NCI-H1417 (cell line): ENCODE data around the gene KIT.

Source experiments
- DNase-seq, 3 experiments: peaks; one replicate each; lab custom pipeline; 2025; lab: John Stamatoyannopoulos, UW

The KIT gene

DNA sequence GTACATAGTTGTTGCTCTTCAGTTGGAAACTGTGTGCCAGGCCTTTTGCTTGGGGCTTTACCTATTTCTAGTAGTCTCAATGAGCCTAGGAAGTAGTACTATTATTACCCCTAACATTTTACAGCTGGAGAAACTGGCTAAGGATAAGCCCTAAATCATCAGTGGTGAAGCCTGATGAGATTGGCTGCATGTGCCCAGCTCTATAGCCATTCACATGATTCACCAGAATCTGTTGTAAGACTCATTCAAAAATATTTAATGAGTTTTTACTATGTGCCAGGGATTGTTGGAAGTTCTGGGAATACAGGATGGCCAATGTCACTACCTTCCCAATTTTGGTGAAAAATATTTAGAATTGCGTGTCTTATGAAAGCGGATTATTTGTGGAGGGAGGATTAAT lies 2.8 kb downstream of the KIT start:
- no peak for DNase-seq

DNA sequence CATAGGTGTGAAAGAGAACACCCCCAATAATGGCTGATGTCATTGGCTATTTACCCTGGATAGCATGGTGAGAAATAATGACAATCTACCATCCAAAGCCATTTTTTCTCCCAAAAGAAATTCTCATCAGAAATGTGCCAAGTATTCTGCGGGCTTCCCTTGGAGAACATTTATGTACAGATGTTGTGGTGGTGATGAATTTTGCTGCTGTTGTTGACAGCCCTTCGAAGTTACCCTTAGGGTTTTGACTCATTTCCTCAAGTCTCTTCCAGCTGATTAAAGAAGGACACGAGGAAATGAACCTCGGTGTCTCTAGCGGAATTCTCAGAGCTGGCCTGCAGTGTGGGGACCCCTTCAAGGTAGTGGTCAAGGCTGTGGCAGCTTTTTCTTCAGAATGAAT lies 3.4 kb downstream of the KIT start:
- DNase-seq: no peak

DNA sequence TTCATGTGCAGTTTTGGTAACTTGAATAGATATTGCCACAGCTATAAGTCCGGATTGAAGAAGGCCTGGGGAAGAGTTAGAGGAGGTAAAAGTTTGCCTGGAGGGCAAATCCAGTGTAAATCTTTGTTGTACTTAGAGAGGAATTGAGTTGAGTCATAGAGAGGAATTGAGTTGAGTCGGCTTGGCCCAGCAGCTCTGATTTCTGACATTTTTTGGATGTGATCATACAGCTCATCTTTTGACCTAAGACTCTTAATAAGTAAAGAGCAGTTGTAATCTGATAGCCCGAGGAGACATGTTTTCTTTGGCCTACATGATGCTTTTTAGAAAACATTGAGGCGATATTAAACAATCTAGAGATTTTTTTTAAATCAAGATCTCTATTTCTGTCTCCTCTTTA lies 3.9 kb downstream of the KIT start:
- no peak for DNase-seq

DNA sequence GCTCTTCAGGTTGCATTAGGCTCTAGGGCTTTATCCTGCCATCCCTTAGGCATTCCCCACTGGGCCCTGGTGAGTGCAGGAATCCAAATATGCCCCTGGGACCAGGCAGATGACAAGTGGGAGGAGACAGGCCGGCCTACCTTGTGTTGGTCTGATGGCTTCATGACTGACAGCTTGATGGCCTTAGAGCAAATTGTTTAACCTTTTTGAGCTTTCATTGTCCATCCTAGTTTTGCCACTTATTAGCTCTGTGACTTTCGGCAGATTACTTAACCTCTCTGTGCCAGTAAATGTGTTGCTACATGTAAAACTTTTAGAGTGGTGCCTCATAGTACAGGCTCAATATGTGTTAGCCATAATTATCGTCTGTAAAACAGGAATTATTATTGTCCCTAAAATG lies 4.4 kb downstream of the KIT start:
- DNase-seq: no peak

DNA sequence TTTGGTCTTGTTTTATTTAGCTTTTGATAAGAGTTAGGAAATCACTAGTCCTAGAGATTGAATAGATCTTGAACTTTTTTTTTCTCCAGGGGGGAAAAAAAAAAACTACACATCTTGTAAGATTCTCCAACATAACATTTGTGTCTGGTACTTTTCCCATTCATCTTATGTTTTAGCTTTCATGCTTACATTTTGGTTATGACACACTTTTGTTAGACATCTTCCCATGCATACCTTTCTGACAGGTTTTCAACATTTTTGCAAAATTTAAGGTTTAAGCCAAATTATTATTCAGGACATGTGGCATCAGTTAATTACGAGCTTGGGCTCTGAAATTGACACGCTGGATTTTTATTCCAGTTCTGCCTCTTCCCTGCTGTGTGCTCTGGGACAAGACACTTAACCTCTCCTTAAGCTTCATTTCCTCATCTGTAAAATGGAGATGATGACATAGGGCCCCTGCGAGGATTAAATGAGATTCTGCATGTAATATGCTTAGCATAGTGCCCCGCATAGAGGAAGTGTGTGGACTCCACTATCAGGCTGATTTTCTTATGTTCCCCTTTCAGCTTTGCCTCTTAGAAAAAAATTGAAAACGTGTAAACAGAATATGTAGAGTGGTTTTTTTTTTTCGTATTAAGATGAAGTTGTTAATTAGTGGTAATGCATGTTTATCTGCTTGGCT lies 5.3 kb downstream of the KIT start:
- DNase-seq: no peak

DNA sequence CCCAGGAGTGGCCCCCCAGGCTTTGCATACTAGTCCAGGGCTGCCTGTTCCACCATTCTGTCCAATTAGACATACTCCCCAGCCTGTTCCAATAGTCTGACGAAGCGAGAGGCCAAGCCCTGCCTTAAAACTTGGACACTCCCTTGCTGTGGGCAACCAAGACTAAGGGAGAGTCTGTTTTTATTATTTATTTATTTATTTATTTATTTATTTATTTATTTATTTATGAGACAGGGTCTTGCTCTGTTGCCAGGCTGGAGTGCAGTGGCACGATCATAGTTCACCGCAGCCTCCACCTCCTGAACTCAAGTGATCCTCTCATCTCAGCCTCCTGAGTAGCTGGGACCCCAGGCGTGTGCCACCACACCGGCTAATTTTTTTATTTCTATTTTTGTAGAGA lies 6.6 kb downstream of the KIT start:
- DNase-seq: no peak

DNA sequence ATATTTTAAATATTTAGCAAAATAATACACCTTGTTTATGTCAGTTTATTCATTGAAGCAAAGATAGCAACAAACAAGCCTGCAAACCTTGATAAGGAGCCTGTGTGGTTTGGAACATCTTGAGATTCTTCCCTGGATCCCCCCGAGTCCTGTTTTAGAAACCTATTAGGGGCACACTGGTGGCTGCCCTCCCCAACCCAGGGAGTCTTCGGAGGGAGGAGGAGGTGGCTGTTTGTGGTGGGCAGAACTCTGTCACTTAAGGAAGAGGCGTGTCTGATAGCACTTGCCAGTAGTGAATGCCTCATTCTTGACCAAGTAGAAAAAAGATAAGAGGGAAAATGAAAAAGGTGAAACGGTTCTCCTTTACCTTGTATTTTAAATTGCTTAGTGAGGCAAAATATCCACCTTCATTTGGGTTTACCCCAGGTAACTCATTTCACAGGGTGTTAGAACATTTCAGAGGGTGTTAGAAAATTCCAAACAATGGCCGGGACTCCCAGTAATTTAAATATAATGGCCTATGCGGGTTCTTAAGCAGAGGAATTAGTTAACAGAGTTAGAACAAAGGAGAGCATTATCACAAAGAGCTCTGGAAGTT lies 10.4 kb downstream of the KIT start:
- no peak for DNase-seq

DNA sequence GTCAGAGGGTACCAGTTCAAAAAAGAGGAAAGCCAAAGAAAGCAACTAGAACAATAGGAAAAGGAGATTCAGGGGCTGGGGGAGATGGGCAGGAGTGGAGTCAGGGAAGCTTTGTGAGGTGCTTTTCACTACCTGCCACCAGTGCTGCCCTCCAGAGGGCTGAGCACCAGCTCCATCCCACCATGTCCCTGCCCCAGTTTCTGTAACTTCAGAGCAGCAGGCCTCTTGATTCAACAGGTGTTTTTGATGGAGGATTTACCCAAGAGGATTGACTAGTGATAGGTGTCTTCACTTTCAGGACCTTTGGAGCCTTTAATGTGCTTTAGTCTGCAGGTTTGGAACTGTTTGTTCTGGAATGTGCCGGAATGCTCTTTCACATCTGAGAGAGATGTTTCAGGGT lies 12.1 kb downstream of the KIT start:
- DNase-seq: no peak

DNA sequence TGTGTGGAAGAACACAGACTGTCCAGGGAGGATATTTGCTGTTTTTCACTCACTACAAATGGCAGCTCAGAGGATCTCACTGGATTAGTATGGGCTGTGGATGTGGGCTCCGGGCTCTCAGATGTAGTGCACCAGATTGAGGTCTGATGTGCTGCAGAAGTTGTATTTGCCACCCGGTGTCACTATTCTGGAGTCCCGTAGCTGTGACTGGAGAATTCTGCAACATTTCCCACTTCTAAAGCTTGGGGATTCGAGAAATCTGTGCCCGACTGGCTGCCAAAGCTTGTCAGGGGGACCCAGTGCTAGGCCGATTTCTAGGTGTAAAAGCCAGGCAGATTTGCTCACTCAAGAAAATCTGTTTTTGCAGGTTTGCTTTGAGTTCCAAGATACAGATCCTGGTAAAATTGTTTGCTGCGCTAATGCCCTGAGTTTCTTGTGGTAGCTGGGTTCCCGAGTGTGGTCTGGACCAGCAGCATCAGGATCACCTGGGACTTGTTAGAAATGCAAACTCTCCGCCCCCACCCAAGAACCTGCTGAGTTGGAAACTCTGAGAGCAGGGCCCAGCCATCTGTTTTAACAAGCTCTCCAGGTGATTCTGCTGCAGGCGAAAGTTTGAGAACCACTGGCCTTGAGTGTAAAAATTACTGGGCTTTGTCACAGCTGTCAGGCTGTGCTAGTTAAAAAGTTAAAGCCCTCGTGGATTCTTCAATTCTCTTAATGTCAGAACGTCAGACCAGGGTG lies 18.1 kb downstream of the KIT start:
- peak in 1 of 3 experiments; percentile 18 for DNase-seq

DNA sequence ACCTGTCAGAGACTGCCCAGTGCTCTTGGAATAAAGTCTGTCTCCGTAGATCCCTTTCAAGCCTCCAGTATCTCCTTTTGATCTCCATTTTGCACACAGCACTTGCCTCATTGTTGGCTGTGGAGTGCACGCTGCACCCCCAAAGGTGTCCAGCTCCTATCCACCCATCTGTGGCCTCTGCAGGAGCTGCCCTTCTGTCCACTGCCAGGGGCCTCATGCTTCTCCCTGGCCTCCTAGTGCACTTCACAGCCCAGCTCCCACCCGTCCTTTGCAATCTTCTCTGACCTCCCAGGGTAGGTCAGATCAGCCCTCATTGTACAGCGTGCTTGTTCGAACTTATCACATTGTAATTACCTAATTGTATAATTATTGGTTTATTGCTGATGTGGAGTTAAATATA lies 18.9 kb downstream of the KIT start:
- peak in 1 of 3 experiments; percentile 38 for DNase-seq

DNA sequence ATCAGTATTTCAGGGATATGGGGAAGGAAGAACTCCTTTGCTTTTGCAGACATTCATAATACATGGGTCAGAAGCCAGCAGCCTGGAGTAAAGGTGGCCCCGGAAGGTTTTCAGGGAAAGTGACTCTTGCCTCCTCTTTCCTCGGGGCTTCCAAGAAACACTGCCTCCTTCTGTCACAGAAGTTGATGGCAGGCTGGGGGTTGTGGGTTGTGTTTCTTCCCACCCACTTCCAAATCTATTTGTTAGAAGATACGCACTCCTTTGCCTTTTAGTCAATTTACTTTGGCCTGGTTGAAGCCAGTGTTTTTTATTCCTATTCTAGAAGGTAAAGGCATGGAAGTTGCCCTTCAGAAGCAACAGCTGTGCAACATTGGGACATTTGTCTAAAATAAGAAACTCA lies 19.7 kb downstream of the KIT start:
- DNase-seq: no peak

DNA sequence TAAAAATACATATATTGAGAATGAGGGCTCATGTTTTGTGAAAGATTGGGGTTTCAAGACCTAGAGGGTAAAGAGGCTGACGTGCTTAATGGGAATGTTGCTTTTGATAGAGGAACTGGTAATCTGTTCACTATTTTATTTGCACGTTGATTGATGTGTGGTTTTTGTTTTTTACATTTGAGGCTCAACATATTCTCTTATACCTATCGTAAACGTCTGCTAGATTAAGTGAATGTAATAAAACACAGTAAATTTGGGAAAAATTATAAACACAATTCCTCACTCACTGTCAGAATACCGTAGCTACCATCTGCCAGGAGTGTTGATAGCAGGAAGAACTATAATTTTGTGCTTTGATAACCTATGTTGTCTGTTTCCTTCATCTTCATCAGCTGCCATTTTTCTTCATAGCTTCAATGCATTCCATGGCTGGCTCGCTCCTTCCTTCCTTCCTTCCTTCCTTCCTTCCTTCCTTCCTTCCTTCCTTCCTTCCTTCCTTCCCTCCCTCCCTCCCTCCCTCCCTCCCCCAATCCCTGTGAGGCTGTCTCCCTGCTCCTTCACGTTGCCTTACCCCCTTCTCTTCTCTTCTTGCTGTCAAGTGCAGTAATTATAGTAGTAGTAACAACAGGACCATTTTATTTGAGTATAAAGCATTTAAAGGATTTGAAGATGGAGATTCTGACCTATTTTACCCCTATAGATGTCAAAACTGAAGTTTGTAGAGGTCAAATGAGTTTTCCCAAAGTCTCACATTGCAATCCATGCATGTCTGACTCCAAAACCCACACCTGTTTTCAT lies 20.3 kb downstream of the KIT start:
- DNase-seq: no peak

DNA sequence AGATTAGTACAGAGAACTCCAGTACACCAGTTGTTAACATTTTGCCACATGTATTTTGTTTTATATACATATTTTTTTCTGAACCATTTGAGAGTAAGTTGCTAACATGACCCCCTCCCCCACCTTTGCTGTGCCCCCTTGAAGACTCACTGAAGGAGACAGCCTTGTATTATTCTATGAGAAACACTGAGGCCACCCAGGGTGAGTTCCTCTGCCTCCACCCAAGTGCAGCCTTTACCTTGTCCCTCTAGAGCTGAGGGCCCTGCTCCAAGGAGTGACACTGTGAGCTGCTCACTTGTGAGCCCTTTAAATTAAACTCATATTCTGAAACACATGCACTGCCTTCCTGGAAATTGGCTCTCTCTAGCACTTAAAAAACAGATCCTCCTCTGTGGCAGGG lies 21.1 kb downstream of the KIT start:
- DNase-seq: no peak

DNA sequence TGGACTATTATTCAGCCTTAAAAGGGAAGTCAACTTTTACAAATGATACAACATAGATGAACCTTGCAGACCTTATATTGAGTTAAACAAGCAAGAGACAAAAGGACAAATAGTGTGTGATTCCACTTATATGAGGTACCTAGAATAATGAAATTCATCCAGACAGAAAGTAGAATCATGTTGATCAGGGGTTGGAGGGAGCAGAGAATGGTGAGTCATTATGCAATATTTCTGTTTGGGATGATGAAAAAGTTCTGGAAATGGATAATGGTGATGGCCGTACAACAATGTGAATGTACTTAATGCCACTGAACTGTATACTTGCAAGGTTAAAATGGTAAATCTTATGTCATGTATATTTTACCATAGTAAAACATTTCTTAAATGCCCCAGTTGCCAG lies 22.1 kb downstream of the KIT start:
- DNase-seq: no peak

DNA sequence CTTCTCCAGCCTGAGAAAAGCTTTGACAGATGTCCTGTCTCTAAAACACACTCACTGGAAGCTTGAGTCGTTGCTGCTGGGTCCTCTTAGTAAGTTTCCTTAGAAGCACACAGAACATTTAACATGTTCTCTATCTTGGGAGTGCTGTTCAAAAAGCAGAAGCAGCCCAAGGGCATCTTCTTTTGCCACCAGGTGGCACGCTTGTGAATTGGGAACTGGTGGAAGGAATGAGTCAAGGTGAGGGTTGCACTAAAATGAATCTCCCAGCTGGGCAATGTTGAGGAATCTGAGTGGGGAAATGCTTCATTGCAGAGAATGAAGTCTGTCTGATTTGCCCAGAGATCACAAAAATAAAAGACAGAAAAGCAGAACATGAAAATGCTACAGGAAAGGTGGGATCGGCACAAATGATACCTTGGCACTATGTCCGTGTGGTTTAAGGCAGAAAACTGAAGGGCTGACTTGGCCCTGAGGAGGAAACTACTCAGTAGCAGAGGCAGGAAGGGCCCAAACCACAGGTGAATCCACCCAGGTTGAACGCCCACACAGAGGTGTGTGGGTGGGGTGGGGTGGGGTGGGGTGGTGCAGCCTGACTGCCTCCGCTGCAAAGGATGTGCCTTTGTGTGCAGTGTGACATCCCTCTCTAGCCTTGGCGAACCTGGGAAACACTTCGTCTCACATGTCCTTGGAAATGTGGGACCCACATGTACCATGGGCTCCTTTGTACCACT lies 26.0 kb downstream of the KIT start:
- no peak for DNase-seq

DNA sequence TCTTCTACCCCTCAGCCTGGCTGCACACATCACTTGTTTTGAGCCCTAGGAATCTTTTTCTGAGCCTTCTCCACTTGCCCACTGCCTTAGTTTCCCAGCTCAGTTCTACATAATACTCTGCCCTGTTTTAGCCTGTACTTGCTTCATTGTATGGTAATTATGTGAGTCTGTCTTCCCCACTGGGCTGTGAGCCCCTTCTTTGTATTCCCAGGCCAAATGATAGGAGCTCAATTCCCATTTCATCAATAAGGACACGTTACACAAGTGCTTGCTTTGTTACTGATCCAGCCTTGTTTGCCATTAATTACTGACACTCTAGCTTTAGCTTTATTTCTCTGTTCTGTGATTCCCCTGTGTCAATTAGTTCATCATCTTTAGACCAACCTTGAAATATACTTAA lies 28.1 kb downstream of the KIT start:
- peak in 1 of 3 experiments; percentile 37 for DNase-seq

DNA sequence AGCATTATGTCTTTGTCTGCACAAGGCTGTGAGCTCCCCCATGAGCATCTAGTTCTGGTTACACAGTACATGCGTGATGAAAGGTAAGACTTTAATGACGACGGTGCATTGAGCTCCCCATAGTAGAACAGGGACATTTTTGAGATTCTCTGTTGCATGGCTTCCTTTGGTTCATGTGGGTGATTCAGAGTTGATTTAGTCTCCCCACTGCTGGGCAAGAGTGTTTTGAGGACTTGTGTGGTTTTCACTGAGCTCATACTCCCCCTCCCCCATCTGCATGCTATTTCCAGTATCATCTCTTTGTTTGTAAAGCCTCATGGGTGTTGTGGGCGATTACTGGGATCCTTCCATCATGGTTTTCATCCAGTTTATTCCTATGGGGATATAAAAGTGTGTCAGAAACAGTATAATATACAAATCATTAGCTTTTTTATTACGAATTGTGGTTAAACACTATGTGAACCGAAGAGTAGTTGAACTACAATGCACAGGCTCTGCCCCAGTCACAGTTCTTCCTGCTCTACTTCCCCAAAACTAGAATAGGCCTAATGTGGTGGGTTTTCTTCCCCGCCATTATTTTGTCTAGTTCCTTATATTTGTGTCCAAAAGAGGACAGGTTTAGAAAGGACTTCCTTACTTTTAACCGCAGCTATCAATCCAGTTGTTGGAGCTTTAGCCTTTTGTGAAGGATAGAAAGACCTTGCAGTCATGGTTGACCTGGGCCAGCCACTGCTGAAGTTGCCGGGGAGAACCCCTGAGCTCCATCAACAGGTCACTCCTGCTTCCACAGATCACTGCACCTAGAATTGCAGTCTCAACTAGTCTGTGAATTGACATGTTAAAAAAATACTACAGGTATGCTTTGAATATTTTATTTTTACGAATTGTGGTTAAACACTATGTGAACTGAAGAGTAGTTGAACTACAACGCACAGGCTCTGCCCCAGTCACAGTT lies 30.4 kb downstream of the KIT start:
- no peak for DNase-seq

DNA sequence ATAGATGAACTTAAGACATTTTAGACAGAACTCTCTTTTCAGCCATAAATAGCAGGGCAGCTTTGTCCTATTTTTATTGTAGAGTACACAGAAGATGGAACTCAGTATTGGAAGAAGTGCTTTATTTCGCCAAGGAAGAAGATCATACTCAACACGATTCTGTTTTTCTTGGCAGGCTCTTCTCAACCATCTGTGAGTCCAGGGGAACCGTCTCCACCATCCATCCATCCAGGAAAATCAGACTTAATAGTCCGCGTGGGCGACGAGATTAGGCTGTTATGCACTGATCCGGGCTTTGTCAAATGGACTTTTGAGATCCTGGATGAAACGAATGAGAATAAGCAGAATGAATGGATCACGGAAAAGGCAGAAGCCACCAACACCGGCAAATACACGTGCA lies 37.6 kb downstream of the KIT start:
- DNase-seq: no peak

DNA sequence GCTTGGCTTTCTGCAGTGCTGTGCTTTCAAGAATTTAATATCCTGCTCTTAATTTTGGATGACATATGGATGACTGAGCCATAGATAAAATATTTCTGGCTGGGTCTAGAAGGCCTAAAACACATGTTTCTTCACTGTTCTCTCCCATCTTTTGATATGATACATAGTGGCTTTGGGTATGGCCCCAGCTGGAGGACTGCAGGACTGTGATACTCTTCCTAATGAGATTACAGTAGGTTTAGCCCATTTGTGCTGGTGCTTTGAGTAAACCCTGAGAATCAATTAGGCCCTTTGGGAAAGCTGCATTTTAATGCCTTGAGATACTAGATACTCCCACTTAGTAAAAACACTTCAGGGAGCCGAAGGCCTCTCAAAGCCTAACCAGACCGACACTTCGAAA lies 38.0 kb downstream of the KIT start:
- peak in 1 of 3 experiments; percentile 87 for DNase-seq

DNA sequence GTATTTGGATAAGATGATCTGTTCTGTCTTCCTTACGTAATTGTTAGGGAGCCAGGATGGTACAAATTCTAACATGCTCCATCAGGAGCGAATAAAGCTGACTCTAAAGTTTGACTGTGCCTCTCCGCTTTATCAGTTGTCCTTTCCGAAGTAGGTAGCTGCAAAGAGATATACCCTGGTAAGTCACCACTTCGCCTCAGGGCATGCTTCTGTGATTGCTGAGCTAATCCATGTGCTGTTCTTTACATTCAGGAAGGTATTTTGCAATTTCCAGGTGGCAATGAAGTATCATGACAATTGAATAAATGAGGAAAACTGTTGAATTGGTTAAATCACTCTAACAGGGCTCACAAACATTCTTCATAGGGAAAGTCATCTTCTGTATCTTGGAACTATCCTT lies 38.9 kb downstream of the KIT start:
- no peak for DNase-seq

DNA sequence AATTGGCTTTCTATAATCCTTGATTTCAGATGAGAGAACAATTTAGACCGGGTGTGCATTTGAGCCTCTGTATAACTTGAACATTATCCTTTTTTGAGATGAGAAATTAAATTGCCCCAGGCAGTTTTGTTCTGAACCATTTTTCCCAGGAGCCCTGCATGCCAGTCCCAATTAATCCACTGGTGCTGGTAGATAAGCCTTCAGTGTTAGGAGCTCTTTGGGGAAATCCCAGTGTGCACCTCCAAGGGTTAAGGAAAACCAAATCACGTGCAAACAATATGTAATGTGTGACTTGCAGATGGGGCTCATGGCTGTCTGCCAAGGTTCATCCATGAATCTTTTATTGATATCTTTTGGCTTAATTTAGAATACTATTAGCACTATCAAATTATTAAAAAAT lies 43.2 kb downstream of the KIT start:
- peak in 1 of 3 experiments; percentile 4 for DNase-seq
